OCI-M2 (cell line): Measurements from ENCODE around the gene PSMB11.

Source experiments
- DNase-seq: peaks from one replicate; lab custom pipeline; 2025; ENCODE audit not compliant: unreplicated experiment; lab: John Stamatoyannopoulos, UW

PSMB11 gene

DNA sequence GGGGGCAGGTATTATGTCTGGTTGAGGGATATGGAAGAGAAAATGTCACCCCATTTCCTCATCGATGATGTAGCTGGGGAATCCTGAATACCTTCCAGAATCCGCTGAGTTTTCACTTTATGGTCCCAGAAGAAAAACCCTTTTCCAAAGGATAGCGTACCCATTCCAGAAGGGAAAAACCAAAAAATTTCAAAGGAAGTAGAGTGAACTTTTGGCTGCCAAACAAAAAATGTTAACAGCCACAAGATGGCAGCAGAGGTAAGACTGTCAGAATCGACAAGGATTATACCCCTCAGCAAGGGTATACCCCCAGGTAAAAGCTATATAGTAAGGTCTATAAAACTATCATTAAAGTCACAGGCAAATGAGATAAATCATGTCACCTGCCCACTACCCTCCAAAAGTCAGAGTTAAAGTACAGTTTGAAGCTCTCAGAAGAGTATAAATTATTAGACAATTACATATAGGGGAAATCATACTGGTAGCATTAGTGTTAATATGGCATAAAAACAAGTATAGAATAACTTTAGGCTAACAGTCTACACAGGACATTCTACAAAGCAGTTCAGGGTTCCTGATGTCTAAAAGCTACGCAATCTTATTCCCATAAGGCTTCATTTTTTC, 34.9 kb downstream of the PSMB11 start:
- DNase-seq, result no peak

DNA sequence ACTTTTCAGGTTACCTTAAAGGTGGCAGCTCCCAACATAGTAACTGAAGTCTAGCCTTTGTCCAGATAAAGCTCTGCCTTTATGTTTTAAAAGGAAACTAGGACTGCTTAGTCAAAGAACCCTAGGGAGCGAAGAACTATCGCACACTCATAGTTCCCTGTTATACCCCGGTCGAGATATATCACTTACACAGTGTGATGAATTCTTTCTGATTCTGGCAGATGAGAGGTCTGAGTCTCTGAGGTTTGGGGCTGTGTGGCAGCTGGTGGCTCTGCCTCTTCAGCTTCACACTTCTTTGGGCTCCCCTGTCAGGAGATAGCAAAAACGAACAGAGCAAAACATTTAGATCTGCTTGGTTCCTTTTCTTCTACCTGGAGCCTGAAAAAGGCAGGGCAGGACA, 36.0 kb downstream of the PSMB11 start:
- no peak for DNase-seq

DNA sequence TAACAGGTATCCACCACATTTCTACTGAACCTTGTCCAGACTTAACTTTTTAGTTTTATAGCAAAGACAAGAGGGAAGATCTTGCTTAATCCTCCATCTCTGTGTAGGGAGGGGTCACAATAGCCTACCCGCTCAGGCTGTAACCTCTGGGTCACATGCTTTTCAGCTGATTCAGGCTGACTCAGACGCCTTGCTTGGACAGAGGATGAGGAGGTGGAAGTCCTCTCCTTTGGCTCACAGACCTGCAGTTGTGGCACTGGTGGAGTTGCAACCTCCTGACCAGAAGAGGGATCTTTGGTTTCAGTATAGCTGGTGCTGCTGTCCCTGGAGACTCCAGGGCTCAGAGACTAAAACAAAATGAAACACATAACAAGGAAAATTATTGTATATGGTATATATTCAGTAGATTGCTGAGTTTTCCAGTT, 36.7 kb downstream of the PSMB11 start:
- DNase-seq, result no peak

DNA sequence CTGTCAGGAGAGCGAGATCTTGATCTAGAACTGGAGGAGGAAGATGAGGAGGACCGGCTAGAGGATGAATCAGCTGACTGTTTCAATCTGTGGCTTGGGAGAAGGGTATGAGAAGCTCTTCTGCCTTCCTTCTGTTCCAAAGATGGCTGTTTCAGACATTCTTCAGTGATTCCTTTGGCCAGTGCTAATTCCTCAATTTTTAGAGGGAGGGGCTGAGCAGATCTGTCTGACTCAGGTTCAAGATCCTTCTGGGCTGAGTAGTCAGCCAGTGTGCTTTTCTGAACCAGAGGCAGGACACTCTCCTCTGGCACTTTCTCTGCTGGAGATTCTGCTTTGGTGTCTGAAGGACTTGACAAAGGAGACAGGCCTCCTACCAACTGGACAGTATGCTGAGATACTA, 37.7 kb downstream of the PSMB11 start:
- DNase-seq, result no peak

DNA sequence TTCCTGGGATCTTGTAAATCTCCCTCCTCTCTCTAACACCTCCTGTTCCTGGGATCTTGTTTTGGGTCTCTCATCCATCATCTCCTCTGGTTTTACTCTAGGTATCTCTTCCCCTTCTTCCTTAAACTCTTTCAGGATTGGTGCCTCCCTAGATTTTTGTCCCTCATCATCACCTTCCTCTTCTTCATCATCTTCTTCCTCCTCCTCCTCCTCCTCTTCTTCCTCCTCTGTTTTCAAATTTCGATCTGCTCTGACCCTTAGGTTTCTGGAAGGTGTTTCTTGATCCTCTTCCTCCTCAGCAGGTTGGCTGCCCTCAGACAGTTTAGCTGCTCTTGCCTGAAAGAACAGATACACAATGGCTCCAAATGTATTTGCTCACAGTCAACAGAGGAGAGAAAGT, 38.5 kb downstream of the PSMB11 start:
- no peak for DNase-seq

DNA sequence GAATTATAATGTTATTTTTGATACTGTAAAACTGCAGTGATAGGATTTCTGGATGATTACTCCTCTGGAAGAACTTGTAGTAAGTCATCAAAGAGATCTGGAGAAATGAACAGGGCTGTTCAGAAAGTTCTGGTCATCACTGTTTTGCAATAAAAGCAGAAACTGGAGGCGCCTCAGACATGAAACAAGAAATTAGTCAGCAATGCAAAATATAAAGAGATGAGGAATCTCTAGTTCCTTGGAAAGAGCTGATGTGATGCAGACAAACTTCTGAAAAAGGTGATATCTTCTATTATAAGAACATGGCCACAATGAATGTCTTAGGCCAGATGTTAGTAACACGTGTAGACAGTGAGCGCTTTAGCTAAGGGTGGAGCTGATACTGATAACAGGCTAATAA, 43.4 kb downstream of the PSMB11 start:
- no peak for DNase-seq

DNA sequence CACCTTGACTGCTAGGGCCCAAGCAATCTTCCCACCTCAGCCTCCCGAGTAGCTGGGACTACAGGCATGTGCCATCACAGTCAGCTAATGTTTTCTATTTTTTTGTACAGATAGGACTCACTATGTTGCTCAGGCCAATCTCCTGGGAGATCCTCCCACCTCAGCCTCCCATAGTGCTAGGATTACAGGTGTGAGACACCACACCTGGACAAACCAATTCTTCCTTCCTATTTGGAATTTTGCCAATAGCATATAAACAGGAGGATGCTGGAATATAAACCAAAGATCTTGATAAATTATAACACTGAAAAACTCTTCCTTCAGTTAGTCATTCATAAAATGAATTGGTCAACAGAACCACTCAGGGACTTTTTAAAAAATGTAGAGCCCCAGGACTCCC, 44.6 kb downstream of the PSMB11 start:
- no peak for DNase-seq

DNA sequence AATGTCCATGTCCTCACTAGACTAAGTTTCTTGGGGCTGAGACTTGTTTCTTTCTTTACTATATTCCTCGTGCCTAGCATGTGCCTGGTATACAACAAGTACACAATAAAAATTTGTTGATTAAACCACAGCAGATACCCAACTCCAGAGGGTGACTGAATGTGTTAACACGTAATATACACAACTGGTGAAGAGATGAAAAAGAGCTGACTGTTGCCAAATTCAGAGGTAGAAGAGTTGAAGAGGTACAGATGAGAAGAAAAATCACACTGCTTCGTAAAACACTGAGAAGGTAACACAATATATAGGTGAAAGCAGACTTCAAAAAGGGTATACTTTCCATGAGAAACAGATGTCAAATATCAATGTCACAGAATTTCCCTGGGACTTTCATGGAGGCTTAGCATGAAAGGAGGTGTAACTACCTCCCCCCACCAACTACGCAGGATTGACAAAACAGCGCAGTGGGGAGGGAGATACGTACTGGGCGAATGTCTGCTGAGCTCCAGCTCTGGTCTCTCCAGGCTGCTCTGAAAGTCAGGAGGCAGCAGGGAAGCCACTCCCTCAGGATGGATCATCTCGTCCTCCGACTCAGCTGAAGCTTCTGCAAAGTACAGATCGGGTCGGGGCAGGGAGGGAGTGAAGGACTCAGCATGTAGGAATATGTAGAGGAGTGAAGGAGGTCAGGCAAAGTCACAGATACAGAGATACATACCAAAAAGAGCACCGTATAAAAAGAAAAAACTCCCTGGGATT, 47.7 kb downstream of the PSMB11 start:
- no peak for DNase-seq

DNA sequence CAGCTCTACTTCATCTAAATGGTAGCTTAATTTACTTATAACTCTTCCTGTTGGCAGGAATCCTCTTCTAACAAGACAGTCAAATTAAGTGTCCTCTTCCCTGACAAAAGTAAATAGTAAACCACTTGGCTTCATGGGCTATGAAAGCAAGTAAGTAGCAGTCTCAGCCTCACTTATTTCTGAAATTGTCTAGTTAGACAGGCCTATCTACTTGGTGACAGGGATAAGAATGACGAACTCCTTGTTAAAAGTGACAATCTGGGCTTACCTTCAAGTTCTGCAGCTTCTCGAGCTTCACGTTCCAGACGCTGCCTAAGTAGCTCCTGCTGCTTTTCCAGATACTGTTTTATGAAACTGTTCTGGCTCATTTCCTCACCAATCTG, 48.2 kb downstream of the PSMB11 start:
- no peak for DNase-seq

DNA sequence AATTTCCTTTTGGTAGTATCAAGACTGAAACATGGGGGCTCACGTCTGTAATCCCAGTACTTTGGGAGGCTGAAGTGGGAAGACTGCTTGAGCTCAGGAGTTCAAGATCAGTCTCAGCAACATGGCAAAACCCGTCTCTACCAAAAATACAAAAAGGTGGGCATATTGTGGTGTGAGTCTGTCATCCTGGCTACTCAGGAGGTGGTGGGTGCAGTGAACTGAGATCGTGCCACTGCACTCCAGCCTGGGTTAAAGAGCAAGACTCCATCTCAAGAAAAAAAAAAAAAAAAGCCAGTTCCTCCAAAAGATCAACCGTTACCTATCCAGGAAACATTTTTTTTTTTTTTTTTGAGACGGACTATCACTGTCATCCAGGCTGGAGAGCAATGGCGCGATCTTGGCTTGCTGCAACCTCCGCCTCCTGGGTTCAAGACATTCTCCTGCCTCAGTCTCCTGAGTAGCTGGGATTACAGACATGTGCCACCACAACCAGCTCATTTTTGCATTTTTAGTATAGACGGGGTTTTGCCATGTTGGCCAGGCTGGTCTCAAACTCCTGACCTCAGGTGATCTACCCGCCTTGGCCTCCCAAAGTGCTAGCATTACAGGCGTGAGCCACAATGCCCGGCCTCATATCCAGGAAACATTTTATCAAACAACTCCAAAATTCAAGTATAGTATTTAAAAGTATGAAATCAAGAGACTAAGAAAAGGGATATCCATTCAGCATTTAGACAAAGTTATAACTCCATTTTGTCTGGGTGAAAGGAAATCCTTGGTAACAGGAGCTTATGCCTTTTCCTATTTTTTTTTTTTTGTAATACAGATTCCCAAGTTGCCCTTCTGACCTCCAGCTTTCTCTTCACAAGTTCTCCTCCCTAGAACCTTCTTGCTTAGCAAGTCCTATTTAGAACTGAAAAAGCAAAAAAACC, 49.5 kb downstream of the PSMB11 start:
- no peak for DNase-seq

DNA sequence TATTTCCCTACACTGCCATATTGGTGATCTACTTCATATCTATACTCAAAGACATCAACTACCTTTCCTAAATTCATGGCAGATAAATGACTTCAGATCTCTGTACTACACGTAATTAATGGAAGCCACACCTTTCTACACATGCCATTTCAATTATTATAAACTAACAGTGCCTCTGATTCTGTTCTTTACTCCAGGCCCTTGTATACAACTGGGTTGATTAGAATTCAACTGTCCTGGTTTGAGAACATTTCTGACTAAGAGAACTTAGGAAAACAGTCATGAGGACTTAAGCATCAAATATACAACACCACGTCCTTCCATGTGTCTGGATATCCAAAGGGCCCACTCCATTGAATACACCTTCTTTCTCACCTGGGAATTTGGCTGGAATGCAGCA, 51.1 kb downstream of the PSMB11 start:
- DNase-seq, result no peak

DNA sequence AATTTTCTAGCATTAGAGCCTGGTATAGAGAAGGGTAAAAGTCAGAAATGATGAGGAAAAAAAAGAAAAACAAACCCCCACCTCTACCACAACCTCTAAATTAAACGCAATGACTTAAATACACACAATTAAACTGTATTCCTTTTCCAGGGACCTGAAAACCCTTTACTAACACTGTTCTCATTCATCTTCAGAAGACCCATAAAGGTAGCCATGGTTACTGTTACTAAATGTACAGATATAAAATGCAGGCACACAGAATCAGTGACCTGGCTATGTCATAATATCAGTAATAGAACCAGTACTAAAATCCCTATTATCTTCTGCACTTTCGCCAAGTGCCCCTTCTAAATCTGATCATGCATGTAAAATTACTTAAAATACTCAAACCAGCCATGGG, 51.5 kb downstream of the PSMB11 start:
- DNase-seq, result no peak
